ENCODE results near the gene FNBP1L. TPM values are rescaled to one million over a fixed set of nuclear protein-coding genes. Genes with fewer than 3 reads are reported as not detected.

Gene FNBP1L
- total RNA-seq, 2 experiments from 2014 or later, result 0.13 TPM

DNA sequence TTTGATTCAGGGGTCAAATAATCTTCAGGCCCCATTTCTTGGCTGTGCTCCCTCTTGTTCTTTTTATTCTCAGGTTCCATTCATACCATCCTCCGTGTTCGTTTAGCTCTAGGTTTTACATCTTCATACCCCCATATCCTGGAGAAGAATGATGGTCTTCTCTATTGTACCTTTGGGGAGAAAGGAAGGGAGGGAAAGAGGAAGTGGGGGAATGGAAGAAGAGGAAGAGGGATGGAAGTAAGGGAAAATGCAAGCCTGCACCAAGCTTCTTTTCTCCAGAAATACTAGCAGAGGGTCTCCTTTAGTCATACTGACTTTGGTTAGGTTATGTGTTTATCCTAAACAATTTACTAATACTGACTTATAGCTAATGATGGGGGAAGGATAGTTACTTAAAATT lies 52.4 kb downstream of the FNBP1L start:
- H4K20me1 ChIP-seq (ENCODE audit: insufficient read depth, low read length), result no peaks in the 10 kb centered on the region
- H3K4me3 ChIP-seq (ENCODE audit: low read depth, low read length, poor library complexity, severe bottlenecking), result no peak overlapping the region
- ChIA-PET CTCF (ENCODE audit: unreplicated experiment) (no interaction called here), POLR2A (no interaction called here)
- H3K9me2 ChIP-seq (ENCODE audit: insufficient read depth, low read length), result no peaks in the 10 kb centered on the region
- TF ChIP-seq CTCF (conservative IDR thresholded peaks at IDR 0.05; ENCODE audit: low read length), result no peak
- TF ChIP-seq EZH2phosphoT487 (IDR thresholded peaks at IDR 0.05; ENCODE audit: borderline replicate concordance, low read depth, low read length), result no peak
- no peaks in the 10 kb centered on the region for H3K9me3 ChIP-seq (ENCODE audit: low read length)
- no peaks in the 10 kb centered on the region for H3K79me2 ChIP-seq (ENCODE audit: insufficient read depth, low read depth, low read length)
- H3K4me1 ChIP-seq (ENCODE audit: insufficient read depth, low read length, poor library complexity, severe bottlenecking), result no peaks in the 10 kb centered on the region
- H2AFZ ChIP-seq (ENCODE audit: low read length), result no peak overlapping the region
- DNase-seq (ENCODE audit: low spot score), result no peak
- H3K27ac ChIP-seq (ENCODE audit: low read depth, low read length, poor library complexity, severe bottlenecking), result no peak overlapping the region
- H3K36me3 ChIP-seq (ENCODE audit: insufficient read depth, low read length), result no peaks in the 10 kb centered on the region
- H3K4me2 ChIP-seq (ENCODE audit: low read length), result no peak overlapping the region
- intact Hi-C loops (cut with micrococcal nuclease; ENCODE audit: unreplicated experiment), result no loop called here
- no TSS peak for BruUV-seq (replicated peaks)

DNA sequence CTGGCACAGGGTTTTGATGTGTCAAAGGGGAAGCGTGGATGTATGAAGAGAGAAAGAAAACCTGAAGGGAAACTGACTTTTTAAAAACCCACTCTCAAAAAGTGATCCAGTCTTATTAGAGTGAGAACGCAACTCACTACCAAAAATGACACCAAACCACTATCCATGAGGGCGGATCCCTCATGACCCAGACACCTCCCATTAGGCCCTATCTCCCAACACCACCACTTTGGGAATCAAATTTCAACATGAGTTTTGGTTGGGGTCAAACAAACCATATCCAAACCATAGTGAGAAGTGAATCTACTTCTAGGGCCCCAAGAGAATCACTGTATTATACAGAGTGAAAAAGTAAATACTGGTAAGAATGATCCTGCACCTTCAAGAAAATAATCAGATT lies 53.5 kb downstream of the FNBP1L start:
- Histone ChIP-seq H3K4me1 (ENCODE audit: insufficient read depth, low read length, poor library complexity, severe bottlenecking) (no peaks in the 10 kb centered on the region), H3K79me2 (ENCODE audit: insufficient read depth, low read depth, low read length) (no peaks in the 10 kb centered on the region), H3K4me3 (ENCODE audit: low read depth, low read length, poor library complexity, severe bottlenecking) (no peak overlapping the region), H3K4me2 (ENCODE audit: low read length) (no peak overlapping the region), H4K20me1 (ENCODE audit: insufficient read depth, low read length) (no peaks in the 10 kb centered on the region), H3K9me3 (ENCODE audit: low read length) (no peaks in the 10 kb centered on the region), H3K27ac (ENCODE audit: low read depth, low read length, poor library complexity, severe bottlenecking) (no peak overlapping the region), H2AFZ (ENCODE audit: low read length) (no peak overlapping the region), H3K9me2 (ENCODE audit: insufficient read depth, low read length) (no peaks in the 10 kb centered on the region), H3K36me3 (ENCODE audit: insufficient read depth, low read length) (no peaks in the 10 kb centered on the region)
- ChIA-PET POLR2A (no interaction called here), CTCF (ENCODE audit: unreplicated experiment) (no interaction called here)
- no peak for TF ChIP-seq EZH2phosphoT487 (IDR thresholded peaks at IDR 0.05; ENCODE audit: borderline replicate concordance, low read depth, low read length)
- TF ChIP-seq CTCF (conservative IDR thresholded peaks at IDR 0.05; ENCODE audit: low read length), result no peak
- no TSS peak for BruUV-seq (replicated peaks)
- intact Hi-C loops (cut with micrococcal nuclease; ENCODE audit: unreplicated experiment), result no loop called here
- DNase-seq (ENCODE audit: low spot score), result no peak

- no peak overlapping the region for H3K27ac ChIP-seq (ENCODE audit: low read depth, low read length, poor library complexity, severe bottlenecking)
- H3K4me1 ChIP-seq (ENCODE audit: insufficient read depth, low read length, poor library complexity, severe bottlenecking), result no peaks in the 10 kb centered on the region
- no peak overlapping the region for H3K4me2 ChIP-seq (ENCODE audit: low read length)
- BruUV-seq (replicated peaks), result no TSS peak
- H2AFZ ChIP-seq (ENCODE audit: low read length), result no peak overlapping the region
- H3K9me3 ChIP-seq (ENCODE audit: low read length), result no peaks in the 10 kb centered on the region
- POLR2A ChIA-PET, result no interaction called here
- CTCF ChIA-PET (ENCODE audit: unreplicated experiment), result no interaction called here
- H3K4me3 ChIP-seq (ENCODE audit: low read depth, low read length, poor library complexity, severe bottlenecking), result no peak overlapping the region
- H4K20me1 ChIP-seq (ENCODE audit: insufficient read depth, low read length), result no peaks in the 10 kb centered on the region
- intact Hi-C loops (cut with micrococcal nuclease; ENCODE audit: unreplicated experiment), result no loop called here
- H3K36me3 ChIP-seq (ENCODE audit: insufficient read depth, low read length), result no peaks in the 10 kb centered on the region
- no peaks in the 10 kb centered on the region for H3K79me2 ChIP-seq (ENCODE audit: insufficient read depth, low read depth, low read length)
- TF ChIP-seq EZH2phosphoT487 (IDR thresholded peaks at IDR 0.05; ENCODE audit: borderline replicate concordance, low read depth, low read length) (no peak), CTCF (conservative IDR thresholded peaks at IDR 0.05; ENCODE audit: low read length) (no peak)
- no peak for DNase-seq (ENCODE audit: low spot score)
- H3K9me2 ChIP-seq (ENCODE audit: insufficient read depth, low read length), result no peaks in the 10 kb centered on the region
Observed at GRCh38 chr1:93501829-93502369, 54.0 kb downstream of the FNBP1L start.

Measured in OCI-LY7 (cell line).